Left renal pelvis (tissue), 4 donors: ENCODE measurements around the gene CBLN1. TPM values are rescaled to one million over a fixed set of nuclear protein-coding genes. Genes with fewer than 3 reads are reported as not detected.

ENCODE experiments used
- polyA plus RNA-seq, 4 donors: library from polyadenylated mRNA; unstranded; fragments of 120-200 nt; gene quantifications; one replicate each; pipeline ENCODE4 v1.2.1, GENCODE V29; 2013; ENCODE audit not compliant: insufficient read length in 4 of 4

CBLN1 gene
- polyA plus RNA-seq, 4 donors: 0.14 to 0.37 (median 0.29) TPM

Other genes with a start within 250 kb of the CBLN1 start
- gene C16orf78, start 92.0 kb upstream of the CBLN1 start, polyA plus RNA-seq: under 1 TPM in 1 of 4 donors, not detected in 3; 0.18 TPM